Measurements from ENCODE around the gene ACTR3.
A peak's percentile ranks its signal among the peaks of the same experiment; 100 is the strongest.
"Not testable (repeated sequence)": the region's sequence is repeated elsewhere in the genome, so short reads cannot be mapped to it uniquely, and the experiment has no call there.

Gene ACTR3

DNA sequence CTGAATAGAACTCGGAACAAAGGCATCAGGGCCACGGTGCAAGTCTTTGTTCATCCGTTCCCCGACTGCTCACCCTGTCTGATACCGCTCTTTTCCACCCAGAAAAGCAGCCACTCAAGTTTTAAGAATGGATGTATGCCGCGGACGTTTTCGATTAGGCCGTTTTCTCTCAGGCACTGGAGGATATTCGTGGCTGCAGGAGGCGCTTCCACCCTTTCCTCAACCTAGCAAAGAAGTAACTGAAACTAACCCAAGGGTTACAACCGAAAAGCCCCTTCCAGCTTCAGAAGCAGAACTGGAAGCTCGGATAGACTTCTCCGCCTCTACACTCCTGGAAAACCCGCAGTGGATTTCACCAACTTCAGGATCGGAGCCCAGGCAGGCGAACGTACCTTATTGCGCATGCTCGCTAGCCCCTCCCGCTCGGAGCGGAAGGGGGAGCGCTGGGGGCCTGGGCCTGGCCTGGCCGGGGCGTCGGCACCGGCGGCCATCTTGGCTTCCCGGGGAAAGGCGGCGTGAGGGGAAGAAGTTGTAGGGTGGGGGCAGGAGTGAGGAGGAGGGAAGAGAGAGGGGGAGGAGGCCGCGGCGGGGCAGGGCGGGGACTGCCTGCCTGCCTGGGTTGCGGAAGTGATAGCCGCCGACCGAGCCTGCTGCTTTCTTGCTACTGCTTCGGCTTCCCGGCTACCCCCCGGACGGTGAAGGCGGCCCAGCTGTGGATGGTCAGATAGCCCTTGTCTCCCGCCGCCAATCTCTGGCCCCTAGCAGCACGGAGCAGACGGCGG lies at the start of gene ACTR3:
TSS of gene ACTR3 (plus strand) at position 619 of the 782 bp plus-strand sequence. CDS start 191 bp downstream, outside the sequence.
- Mint-ChIP-seq H3K27ac (peak within 1 kb of the TSS; percentile 99), H3K9me3 (no peaks in the 10 kb centered on the region), H3K4me3 (peak within 1 kb of the TSS; percentile 90), H3K4me1 (peaks cover 75% of the 10 kb centered on the region), H3K27me3 (no peaks in the 10 kb centered on the region), H3K36me3 (ENCODE audit: low read depth) (peaks cover 50% of the 10 kb centered on the region)
- ATAC-seq (peak; percentile 82), DNase-seq (peak; percentile 99)

DNA sequence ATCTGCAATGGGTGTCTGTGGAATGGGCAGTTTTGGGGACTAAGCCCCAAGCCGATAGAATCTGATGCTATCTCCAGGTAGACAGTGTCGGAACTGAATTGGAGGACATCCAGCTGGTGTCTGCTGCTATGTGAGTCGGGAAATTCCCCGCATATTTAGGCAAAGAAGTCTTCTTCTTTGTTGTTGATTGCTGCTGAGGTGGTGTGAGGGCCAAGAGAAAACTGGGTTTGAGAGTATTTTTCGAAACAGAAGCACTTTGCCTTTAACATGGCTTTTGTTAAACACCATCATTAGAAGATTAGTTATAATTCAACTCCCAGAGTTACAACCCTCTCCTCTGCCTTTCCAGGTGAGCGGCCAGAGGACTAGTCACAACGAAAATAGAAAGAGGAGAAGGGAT lies 49.4 kb upstream of the ACTR3 start:
- peaks cover 4% of the 10 kb centered on the region for H3K4me1 Mint-ChIP-seq
- no peaks in the 10 kb centered on the region for H3K27me3 Mint-ChIP-seq
- no peak for ATAC-seq
- peaks cover 10% of the 10 kb centered on the region for H3K36me3 Mint-ChIP-seq (ENCODE audit: low read depth)
- H3K4me3 Mint-ChIP-seq: no peak overlapping the region
- no peak overlapping the region for H3K27ac Mint-ChIP-seq
- H3K9me3 Mint-ChIP-seq: no peaks in the 10 kb centered on the region
- DNase-seq: no peak

DNA sequence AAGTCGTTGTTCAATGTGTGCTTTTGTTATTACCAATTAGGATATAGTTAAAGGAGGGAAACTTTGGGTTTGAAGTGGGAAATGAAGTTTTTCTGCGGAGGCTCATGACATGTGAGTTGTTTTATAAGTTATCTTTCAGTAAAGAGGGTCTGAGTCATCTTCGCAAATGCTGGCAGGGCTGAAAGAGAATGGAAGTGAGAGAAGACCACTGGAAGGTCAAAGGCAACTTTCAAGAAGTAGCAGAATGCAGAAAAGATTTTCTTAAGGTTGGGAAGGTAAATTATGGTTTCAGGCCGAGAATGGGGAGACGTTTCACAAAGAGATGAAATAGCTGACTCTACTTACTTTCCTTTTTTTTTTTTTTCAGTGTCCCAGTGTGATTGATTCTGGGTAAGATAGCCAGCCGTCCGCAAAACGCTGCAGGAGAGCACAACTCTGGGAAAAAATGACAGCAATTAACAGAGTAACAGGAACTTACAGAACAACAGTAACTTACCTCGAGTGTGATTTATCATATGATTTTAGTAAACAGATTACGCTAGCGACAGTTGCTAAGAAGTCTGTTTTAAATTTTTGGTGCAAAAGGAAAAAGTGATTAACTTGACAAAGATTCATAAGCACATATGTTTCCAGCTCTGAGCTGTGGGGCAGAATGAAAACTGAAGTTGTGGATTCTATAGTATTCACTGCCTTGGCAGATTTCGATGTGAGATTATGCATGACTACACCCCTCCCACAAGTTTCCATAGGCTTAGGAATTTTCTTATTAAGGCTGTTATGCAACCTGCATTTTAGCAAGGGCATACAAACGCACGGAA lies 46.8 kb upstream of the ACTR3 start:
- H3K36me3 Mint-ChIP-seq (ENCODE audit: low read depth): peaks cover 23% of the 10 kb centered on the region
- ATAC-seq: peak; percentile 33
- peaks cover 4% of the 10 kb centered on the region for H3K4me1 Mint-ChIP-seq
- peaks cover 10% of the 10 kb centered on the region for H3K9me3 Mint-ChIP-seq
- peak overlapping the region; percentile 60 for H3K27ac Mint-ChIP-seq
- no peak for DNase-seq
- no peaks in the 10 kb centered on the region for H3K27me3 Mint-ChIP-seq
- H3K4me3 Mint-ChIP-seq: no peak overlapping the region

DNA sequence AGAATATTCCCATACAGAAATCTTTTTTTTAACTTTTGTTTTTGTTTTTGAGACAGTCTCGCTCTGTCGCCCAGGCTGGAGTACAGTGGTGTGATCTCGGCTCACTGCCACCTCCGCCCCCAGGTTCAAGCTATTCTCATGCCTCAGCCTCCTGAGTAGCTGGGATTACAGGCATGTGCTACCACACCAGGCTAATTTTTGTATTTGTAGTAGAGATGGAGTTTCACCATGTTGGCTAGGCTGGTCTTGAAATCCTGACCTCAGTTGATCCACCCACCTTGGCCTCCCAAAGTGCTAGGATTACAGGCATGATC lies 46.2 kb upstream of the ACTR3 start:
- peaks cover 10% of the 10 kb centered on the region for H3K9me3 Mint-ChIP-seq
- H3K4me3 Mint-ChIP-seq, H3K27me3 Mint-ChIP-seq, H3K4me1 Mint-ChIP-seq, DNase-seq, H3K27ac Mint-ChIP-seq, ATAC-seq: not testable (repeated sequence)
- H3K36me3 Mint-ChIP-seq (ENCODE audit: low read depth): peaks cover 23% of the 10 kb centered on the region

DNA sequence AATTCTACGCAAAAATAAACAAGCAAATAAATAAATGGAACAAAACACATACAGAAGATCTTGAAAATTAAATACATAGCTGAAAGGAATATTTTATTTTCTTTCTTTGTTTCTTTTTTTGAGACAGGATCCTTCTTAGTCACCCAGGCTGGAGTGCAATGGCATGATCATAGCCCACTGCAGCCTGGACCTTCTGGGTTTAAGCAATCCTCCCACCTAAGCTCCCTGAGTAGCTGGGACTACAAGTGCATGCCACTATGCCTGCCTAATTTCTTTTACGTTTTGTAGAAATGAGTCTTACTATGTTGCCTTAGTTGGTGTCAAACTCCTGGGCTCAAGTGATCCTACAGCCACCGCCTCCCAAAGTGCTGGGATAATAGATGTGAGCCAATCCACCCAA lies 44.6 kb upstream of the ACTR3 start:
- Mint-ChIP-seq H3K36me3 (ENCODE audit: low read depth) (peaks cover 23% of the 10 kb centered on the region), H3K27me3 (no peaks in the 10 kb centered on the region), H3K9me3 (peaks cover 10% of the 10 kb centered on the region), H3K27ac (no peak overlapping the region), H3K4me1 (peaks cover 11% of the 10 kb centered on the region), H3K4me3 (no peak overlapping the region)
- ATAC-seq: no peak
- no peak for DNase-seq

DNA sequence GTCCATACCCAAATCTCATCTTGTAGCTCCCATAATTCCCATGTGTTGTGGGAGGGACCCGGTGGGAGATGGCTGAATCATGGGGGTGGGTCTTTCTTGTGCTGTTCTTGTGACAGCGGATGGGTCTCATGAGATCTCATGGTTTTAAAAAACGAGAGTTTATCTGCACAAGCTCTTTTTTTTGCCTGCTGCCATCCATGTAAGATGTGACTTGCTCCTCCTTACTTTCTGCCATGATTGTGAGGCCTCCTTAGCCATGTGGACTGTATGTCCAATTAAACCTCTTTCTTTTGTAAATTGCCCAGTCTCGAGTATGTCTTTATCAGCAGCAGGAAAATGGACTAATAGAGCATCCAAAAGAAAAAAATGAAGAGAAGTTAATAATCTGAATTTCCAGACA lies 44.1 kb upstream of the ACTR3 start:
- Mint-ChIP-seq H3K9me3 (peaks cover 10% of the 10 kb centered on the region), H3K36me3 (ENCODE audit: low read depth) (peaks cover 23% of the 10 kb centered on the region), H3K4me1 (peaks cover 11% of the 10 kb centered on the region)
- H3K4me3 Mint-ChIP-seq, DNase-seq, H3K27me3 Mint-ChIP-seq, H3K27ac Mint-ChIP-seq, ATAC-seq: not testable (repeated sequence)

DNA sequence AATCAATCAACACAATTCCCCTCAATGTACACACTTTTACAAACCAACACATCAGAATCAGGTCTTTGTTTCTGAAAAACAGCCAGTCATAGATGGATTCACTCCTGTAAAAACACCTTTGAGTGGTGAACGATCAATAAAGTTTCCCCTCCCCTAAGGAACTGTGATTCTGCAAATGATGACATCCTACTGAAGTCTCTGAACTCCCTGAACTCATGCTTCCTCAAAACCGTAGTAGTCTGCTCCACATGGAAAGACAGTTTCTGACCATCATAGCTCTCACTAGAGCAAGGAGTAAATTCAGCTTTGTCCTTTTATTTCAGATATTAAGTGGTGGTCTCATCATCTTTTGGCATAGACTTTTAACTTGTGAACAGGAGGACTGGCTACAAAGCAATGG lies 43.5 kb upstream of the ACTR3 start:
- ATAC-seq (no peak), DNase-seq (no peak)
- Mint-ChIP-seq H3K9me3 (peaks cover 10% of the 10 kb centered on the region), H3K4me1 (peaks cover 11% of the 10 kb centered on the region), H3K27ac (no peak overlapping the region), H3K27me3 (no peaks in the 10 kb centered on the region), H3K36me3 (ENCODE audit: low read depth) (peaks cover 23% of the 10 kb centered on the region), H3K4me3 (no peak overlapping the region)

DNA sequence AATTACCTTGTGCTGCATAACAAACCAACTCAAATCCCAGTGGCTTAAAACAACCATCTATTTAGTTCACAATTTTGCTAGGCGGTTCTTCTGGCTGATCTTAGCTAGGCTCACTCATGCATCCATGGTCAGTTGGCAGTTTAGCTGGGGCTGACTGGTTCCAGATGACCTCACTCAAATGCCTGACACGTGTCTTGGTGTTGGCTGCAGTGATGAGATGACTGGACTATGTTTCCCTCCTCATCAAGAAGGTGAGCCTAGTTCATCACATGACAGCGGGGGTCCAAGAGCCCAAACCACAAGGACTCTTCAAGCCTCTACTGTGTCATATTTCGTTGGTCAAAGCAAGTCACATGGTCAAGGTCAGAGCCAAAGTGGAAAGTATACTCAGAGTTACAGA lies 42.7 kb upstream of the ACTR3 start:
- H3K27ac Mint-ChIP-seq: no peak overlapping the region
- H3K4me1 Mint-ChIP-seq: peaks cover 11% of the 10 kb centered on the region
- H3K27me3 Mint-ChIP-seq: no peaks in the 10 kb centered on the region

DNA sequence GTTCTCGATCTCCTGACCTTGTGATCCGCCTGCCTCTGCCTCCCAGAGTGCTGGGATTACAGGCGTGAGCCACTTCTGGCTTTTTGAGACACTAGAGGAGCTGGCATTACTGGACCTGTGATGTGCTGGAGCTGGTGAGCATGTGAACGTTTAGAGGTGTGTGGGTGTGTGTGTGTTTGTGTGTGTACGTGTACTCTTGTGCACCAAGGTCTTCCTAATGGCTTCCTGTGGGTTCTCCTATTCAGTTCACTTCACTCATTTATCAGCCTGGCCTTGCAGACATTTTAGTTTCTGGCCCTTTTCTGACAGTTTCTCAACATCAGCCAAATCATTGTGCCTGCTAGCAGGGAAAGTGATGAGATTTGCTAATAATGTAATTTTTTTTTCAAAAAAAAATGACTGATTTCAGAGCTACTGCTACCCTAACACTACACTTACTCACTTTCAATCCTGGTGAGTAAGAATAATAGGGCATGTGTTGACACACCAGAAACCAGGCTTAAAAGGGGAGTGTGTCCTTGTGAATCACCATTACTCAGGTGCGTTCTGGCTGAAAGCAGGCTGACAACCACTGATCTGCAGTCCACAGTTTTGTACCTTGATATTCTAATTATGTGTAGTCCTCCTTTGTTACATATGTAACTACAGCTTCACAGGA lies 41.0 kb upstream of the ACTR3 start:
- peaks cover 10% of the 10 kb centered on the region for H3K9me3 Mint-ChIP-seq
- H3K27me3 Mint-ChIP-seq: no peaks in the 10 kb centered on the region
- H3K4me3 Mint-ChIP-seq: no peak overlapping the region
- DNase-seq (no peak), ATAC-seq (peak; percentile 97)
- peaks cover 7% of the 10 kb centered on the region for H3K4me1 Mint-ChIP-seq
- no peak overlapping the region for H3K27ac Mint-ChIP-seq
- H3K36me3 Mint-ChIP-seq (ENCODE audit: low read depth): peaks cover 21% of the 10 kb centered on the region

More for the DNA sequence above, 42.7 kb upstream of the ACTR3 start:
- DNase-seq (no peak), ATAC-seq (no peak)
- Mint-ChIP-seq H3K36me3 (ENCODE audit: low read depth) (peaks cover 23% of the 10 kb centered on the region), H3K9me3 (peaks cover 10% of the 10 kb centered on the region), H3K4me3 (no peak overlapping the region)

DNA sequence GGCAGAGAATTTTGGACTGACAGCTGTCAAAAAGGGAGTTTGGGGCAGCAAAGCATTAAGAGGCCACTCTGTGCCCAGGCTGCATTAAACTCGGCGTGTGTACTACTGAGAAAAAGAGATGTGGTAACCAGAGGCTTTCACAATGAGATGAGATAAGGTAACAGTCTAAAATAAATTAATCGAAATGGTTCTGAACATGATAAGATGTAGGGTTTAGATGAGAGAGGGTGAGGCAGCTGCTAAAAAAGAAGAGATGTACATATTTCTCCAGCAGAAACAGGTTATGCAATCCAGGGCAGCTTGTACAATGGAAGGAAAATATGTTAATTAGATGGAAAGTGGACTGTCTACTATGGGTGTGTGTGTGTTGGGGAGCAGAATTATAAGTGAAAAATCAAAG lies 39.2 kb upstream of the ACTR3 start:
- peaks cover 11% of the 10 kb centered on the region for H3K36me3 Mint-ChIP-seq (ENCODE audit: low read depth)
- no peak for DNase-seq
- H3K27ac Mint-ChIP-seq: no peak overlapping the region
- no peak overlapping the region for H3K4me3 Mint-ChIP-seq
- H3K4me1 Mint-ChIP-seq: peaks cover 11% of the 10 kb centered on the region
- H3K27me3 Mint-ChIP-seq: no peaks in the 10 kb centered on the region
- H3K9me3 Mint-ChIP-seq: peaks cover 10% of the 10 kb centered on the region
- ATAC-seq: no peak

DNA sequence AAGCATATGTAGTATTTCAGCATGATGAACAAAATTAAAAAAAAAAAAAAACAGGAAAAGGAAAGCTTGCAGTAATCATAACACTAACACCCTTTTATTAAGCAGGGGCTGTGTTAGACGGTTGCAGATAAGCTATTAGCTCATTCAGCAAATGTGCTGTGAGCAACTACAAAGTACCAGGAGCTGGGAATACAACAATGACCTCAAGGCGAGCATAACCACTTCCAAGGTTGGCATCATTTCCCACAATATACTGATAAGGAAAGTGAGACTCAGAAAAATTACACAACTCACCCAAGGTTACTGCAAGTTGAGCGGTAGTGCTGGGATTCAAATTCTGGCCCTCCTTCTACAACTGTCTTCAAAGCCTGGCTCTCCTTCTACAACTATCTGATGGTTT lies 38.2 kb upstream of the ACTR3 start:
- Mint-ChIP-seq H3K4me3 (no peak overlapping the region), H3K9me3 (peaks cover 3% of the 10 kb centered on the region), H3K27me3 (no peaks in the 10 kb centered on the region), H3K27ac (no peak overlapping the region), H3K4me1 (peaks cover 11% of the 10 kb centered on the region), H3K36me3 (ENCODE audit: low read depth) (peaks cover 3% of the 10 kb centered on the region)
- ATAC-seq: no peak
- DNase-seq: no peak

DNA sequence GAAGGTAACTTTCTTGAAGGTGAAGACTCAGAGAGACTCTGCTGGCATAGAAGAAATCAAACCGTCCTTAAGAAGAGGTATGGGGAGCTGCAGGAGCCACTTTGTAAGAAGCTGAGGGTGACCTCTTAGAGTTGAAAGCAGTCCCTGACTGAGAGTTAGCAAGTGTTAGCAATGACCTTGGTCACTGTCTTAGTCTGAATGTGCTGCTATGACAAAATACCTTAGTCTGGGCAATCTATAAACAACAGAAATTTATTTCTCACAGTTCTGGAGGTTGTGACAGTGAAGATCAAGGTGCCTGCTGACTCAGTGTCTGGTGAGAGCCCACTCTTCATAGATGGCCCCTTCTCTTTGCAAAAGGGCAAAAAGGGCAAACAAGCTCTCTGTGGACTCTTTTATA lies 35.7 kb upstream of the ACTR3 start:
- H3K9me3 Mint-ChIP-seq: no peaks in the 10 kb centered on the region
- H3K27me3 Mint-ChIP-seq: no peaks in the 10 kb centered on the region
- H3K36me3 Mint-ChIP-seq (ENCODE audit: low read depth): peaks cover 4% of the 10 kb centered on the region
- no peak overlapping the region for H3K4me3 Mint-ChIP-seq
- H3K27ac Mint-ChIP-seq: no peak overlapping the region
- peaks cover 16% of the 10 kb centered on the region for H3K4me1 Mint-ChIP-seq
- ATAC-seq (no peak), DNase-seq (no peak)

DNA sequence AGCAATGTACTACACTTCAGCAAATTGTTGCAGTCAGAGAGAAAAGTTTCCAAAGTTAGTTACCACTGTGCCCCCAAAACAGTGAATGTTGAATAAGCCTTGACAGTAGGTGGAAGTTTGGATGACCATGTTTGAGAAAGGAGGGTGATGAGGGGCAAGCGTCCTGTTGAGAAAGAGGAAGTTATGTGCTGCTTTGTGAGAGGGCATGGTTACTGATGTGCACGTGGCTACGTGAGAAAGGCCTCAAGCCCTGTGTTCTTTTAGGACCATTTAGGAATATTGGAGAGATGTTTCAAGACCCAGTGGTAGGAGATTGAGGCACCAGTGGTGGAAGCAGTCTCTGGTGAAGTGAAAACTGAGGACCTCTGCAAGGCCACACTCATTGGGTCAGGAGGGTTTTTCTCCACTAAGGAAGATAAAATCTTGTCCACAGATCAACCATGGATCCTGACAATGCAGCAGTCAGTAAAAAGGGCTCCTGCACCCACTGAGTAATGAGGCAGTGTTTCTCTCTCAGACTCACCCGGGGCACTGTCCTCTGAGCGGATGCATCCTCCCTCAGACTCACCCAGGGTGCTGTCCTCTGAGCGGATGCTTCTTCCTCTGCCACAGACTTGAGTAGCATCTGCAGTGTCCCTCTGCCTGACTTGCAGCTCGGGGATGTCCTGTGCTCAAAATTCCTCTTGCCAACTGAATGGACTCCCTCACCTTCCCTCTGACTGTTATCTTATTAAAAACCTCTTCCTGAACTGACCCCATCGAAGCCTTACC lies 34.7 kb upstream of the ACTR3 start:
- peak overlapping the region; percentile 16 for H3K27ac Mint-ChIP-seq
- no peak overlapping the region for H3K4me3 Mint-ChIP-seq
- no peak for ATAC-seq
- H3K36me3 Mint-ChIP-seq (ENCODE audit: low read depth): peaks cover 4% of the 10 kb centered on the region
- H3K27me3 Mint-ChIP-seq: no peaks in the 10 kb centered on the region
- H3K4me1 Mint-ChIP-seq: peaks cover 14% of the 10 kb centered on the region
- no peak for DNase-seq
- H3K9me3 Mint-ChIP-seq: no peaks in the 10 kb centered on the region

DNA sequence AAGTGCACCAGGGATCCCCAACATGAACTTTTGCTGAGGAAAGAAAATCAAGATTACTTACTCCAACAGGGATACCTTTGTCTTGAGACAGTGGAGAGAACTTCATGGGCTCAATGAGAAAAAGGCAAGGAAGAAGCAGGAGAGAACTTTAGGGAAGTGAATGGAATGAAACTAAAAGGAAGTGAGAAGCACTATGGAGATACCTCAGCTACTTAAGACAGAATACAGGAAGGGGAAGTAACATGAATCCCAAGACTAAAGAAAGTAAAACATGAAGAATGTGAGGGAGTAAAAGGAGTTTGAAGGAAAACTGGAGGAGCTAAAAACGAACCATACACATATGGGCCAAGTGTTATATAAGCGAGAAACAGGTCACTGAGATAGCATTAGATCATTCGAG lies 32.4 kb upstream of the ACTR3 start:
- DNase-seq: no peak
- Mint-ChIP-seq H3K27ac (peak overlapping the region; percentile 11), H3K4me3 (no peak overlapping the region), H3K36me3 (ENCODE audit: low read depth) (peaks cover 6% of the 10 kb centered on the region), H3K4me1 (peaks cover 17% of the 10 kb centered on the region), H3K9me3 (no peaks in the 10 kb centered on the region), H3K27me3 (no peaks in the 10 kb centered on the region)
- ATAC-seq: no peak

Measured in activated naive CD8-positive, alpha-beta T cell treated with anti-CD3 and anti-CD28 coated beads, Interleukin-2, amount 50 U/mL, for 24 hours (primary cell).